CD4-positive, alpha-beta T cell treated with Interleukin-15 for 4 hours (primary cell): ENCODE measurements around the gene BPTF.
"Not testable (repeated sequence)": the region's sequence is repeated elsewhere in the genome, so short reads cannot be mapped to it uniquely, and the experiment has no call there.

Source experiments
- DNase-seq: peaks from one replicate; pipeline ENCODE4 v3.0.0-alpha.2; 2020; ENCODE audit warnings: low spot score

BPTF gene

DNA sequence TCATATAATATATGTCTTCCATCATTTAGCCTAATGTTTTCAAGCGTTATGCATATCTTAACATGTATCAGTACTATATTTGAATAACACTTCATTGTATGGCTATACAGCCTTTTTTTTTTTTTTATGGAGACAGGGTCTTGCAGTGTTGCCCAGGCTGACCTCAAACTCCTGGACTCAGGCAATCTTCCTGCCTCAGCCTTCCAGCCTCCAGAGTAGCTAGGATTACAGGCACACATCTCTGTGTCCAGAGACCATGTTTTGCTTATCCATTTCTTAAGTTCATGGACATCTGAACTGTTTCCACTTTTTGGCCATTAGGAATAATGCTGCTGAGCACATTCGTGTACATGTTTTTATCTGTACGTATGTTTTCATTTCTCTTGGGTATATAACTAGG lies 7.8 kb downstream of the BPTF start:
- no peak for DNase-seq

DNA sequence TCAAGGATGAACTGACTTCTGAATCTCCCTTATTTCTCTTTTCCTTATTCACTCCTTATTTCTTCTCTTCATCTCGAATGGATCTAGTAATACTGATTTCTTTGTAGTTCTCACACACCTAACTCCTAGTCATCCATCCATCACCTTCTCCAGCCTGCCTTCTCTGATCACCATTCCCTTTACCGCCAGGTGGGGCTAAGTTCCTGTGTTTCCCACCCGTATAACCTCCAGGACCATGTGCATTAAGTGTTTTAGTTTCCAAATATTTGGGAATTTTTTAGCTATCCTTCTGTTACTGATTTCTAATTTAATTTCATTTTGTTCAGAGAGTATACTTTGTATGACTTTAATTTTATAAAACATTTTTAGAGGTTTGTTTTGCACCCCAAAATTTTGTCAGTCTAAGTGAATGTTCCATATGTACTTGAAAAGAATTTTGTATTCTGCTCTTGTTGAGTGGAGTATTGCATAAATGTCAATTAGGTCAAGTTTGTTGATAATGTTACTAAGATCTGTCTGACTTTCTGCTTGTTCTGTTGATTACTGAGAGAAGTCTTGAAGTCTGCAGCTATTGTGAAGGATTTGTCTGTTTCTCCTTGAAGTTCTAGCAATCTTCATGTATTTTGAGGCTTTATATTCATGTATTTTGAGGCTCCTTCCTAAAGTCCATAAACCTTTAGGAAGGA lies 8.8 kb downstream of the BPTF start:
- DNase-seq, result no peak

DNA sequence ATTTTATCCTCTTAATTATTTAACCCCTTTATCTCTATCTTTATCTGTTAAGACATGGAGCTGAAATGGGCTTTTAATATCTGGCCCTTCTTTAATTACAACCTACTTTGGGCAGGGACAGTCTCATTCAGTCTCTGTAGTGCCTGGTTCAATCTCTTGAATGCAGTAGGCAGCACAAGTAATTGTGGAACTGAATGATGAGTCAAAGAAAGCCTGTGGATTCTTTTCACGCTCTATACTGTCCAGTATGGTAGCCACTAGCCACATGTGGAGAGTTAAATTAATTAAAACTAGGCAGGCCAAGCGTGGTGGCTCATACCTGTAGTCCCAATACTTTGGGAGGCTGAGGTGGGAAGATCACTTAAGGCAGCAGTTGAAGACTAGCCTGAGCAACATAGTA lies 9.3 kb downstream of the BPTF start:
- no peak for DNase-seq

DNA sequence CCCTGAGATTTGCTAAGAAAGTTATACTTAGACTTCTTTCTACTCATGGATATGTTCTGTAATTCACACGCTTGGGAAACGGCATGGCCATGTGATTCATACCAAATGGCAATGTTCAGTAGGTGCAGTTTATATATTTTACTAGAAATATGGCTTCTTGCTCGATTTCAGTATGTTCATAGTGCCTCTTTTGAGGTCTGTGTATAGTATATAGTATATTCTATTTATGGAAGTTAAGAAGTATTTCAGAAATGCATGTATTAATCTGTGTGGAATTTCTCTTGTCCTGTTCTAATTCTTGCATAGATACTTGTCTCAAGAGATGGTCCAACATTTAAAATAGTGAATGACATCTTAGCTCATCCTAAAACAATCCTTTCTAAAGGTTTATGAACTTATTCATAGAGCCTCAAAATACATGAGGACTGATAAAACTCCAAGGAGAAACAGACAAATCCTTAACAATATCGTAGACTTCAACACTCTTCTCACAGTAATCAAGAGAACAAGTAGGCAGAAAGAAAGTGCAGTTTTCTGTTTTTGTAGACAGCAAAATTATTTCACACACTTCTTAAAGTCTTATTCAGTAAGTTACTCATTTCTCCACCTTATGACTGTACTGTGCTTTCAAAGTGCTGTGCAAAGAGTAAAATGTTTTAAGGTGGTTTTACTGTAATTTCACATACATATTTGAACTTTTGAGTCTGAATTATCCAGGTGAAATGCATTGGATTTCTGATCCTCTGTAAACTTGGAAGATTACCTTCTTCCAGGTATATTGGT lies 11.1 kb downstream of the BPTF start:
- no peak for DNase-seq

GRCh38 chr17:67837965-67838364 lies 12.7 kb downstream of the BPTF start:
- DNase-seq, result no peak

- DNase-seq, result no peak
Measured at GRCh38 chr17:67838538-67838937, 13.2 kb downstream of the BPTF start.

- DNase-seq, result no peak
Measured at GRCh38 chr17:67841992-67842391, 16.7 kb downstream of the BPTF start.

DNA sequence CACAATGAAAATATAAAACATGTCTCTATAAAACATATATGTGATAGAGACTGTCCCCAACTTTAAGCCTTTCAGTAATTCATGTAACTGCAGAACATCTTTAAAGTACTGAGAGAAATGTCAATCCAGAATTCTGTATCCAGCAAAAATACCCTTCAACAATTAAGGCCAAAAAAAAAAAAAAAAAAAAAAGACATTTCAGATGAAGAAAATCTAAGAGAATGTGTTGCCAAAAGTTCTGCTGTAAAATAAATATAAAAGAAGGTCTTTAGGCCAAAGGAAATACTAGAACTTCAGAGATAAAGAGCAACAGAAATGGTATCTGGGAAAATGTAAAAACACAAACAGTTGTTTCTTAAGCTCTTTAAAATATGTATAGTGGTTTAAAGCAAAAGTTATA lies 17.3 kb downstream of the BPTF start:
- DNase-seq, result no peak

DNA sequence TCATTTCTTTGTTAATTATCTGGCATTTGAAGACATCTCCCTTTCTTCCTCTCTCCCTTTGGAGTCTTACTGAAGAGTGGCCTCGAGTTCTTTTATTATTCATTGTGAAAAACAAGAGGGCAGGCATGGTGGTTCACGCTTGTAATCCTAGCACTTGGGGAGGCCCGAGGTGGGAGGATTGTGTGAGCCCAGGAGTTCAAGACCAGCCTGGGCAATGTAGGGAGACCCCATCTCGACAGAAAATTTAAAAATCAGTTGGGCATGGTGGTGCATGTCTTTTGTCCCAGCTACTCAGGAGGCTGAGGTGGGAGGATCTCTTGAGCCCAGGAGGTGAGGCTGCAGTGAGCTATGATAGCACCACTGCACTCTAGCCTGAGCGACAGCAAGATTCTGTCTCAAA lies 20.1 kb downstream of the BPTF start:
- no peak for DNase-seq

- not testable (repeated sequence) for DNase-seq
Measured at GRCh38 chr17:67848189-67848588, 22.9 kb downstream of the BPTF start.

GRCh38 chr17:67848846-67849245 lies 23.5 kb downstream of the BPTF start:
- DNase-seq, result not testable (repeated sequence)

DNA sequence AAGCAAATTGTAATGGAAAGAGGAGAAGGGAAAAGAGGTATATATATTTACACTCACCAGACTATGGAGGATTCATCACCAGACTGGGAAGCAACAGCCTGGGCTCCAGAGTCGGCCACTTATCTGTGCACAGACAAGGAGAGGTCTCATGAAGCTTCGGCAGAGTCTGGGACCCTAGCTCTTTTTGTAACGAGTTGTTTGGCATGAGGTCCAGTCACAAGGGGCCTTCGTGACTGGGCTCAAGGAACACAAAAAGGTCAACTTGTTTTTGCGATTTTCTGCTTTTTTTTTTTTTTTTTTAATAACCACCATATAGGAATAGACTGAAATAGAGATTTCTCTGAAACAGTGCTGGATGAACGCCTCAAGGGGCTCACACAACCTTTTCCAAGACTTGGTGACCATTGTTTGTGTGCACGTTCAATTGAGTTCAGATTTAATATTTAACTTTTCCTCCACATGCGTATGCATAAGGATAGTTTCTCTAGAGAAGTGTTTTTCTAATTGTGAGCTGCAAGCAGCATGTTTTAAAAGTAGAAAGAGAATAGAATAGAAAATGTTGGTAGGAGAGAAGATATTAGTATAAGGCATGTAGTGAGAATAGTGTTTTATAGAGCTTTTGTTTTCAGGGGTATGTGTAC lies 25.8 kb downstream of the BPTF start:
- DNase-seq, result no peak

DNA sequence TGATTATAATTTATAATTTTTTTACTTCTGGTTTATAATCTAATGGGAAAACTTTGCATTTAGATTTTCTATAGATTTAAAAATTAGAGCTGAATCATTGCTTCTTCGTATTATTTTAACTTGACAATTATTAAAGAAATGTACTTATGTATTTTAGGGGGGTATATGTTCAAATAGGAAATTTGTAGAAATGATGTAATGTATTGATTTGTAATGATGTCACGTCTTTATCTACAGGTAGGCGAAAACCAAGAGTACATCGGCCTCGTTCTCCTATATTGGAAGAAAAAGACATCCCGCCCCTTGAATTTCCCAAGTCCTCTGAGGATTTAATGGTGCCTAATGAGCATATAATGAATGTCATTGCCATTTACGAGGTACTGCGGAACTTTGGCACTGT lies 28.4 kb downstream of the BPTF start:
- no peak for DNase-seq

DNA sequence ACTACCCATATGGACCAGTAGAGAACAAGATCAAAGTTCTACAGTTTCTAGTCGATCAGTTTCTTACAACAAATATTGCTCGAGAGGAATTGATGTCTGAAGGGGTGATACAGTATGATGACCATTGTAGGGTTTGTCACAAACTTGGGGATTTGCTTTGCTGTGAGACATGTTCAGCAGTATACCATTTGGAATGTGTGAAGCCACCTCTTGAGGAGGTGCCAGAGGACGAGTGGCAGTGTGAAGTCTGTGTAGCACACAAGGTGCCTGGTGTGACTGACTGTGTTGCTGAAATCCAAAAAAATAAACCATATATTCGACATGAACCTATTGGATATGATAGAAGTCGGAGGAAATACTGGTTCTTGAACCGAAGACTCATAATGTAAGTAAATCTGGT lies 29.1 kb downstream of the BPTF start:
- DNase-seq, result no peak

DNA sequence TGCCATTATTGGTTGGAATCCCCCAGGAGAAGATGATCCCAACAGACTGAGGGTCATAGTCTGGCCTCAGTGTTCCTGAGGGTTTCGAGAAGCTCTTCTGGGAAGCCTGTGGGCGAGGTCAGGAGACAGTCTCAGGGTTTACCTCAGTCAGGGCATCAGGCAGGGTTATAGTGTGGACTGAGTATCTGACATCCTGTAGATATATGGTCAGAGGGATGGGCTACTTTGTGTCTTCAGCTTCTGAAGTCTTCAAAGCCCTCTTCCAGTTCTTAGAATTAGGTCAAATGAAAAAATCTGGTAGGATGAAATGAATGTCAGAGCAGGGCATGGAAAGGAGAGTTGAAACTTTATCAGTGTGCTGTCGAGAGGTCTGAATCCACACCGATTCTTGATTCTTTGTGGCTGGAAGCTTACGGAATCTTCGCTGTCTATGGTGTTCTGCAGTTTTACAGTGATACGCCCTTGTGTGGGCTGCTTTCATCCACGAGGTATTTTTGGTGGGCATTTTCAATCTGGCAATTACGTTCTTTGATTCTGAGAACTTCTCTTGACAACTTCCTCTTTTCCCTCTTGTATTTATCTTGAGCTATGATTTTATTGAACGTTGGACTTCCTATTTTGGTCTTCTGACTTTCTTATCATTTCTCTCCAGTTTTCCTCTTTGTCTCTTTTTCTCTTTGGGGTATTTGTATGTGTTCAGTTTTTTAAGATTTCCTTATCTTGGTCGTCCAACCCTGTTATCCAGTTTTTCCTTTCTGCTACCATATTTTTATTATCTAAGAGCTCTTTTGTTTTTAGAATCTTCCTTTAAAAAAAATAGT lies 30.4 kb downstream of the BPTF start:
- no peak for DNase-seq

GRCh38 chr17:67856402-67856801 lies 31.1 kb downstream of the BPTF start:
- not testable (repeated sequence) for DNase-seq

DNA sequence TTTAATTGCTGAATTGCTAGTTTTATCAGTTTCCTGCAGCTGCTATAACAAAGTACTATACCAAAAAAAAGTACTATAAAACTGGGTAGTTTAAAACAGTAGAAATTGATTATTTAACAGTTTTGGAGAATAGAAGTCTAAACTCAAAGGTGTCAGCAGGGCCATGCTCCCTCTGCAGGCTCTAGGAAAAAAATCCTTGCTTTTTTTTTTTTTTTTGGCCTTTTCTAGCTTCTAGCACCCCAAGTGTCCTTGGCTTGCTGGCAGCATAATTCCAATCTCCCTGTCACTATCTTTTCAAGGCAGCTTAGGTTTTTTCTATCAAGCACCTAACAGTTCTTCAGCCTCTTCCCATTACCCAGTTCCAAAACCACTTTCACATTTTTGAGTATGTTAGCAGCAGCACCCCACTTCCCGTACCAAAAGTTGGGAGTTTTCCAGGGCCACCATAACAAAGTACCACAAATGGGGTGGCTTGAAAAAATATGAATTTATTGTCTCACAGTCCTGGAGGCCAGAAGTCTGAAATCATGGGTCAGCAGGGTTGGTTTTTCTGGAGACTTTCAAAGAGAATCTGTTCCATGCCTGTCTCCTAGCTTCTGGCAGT lies 37.4 kb downstream of the BPTF start:
- DNase-seq, result no peak

- DNase-seq, result no peak
Measured at GRCh38 chr17:67863624-67864247, 38.4 kb downstream of the BPTF start.

DNA sequence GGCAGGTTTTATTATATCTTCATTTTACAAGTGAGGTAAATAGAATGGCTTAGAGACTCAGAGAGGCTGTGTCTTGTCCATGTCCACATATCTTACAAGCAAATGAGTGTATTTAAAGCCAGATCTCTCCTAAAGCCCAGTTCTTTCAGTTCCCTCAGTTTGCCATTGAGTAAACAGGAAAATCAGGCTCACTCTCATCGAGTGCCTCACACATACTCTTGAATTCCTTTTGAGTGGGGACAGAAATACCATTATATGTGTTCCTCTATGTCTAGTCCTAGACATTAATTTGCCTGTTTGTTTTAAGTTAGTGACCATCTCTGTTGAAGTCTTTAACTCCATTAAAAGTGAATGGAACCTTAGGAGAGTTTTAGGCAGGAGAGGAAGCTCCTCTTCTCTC lies 40.1 kb downstream of the BPTF start:
- DNase-seq, result no peak

DNA sequence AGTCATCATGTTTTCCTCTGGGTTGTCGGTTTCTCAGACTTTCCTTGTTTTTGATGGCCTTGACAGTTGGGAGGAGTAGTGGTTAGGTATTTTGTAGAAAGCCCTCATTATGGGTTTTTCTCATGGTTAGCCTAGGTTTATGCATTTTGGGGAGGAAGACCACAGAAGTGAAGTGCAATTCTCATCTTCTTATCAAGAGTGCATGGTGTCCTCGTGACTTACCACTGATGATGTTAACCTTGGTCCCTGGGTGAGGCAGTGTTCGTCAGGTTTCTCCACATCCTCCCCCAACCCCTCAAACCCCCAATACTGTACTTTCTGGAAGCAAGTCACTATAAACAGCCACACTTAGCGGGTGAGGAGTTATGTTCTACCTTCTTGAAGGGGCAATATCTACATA lies 42.3 kb downstream of the BPTF start:
- DNase-seq, result no peak

DNA sequence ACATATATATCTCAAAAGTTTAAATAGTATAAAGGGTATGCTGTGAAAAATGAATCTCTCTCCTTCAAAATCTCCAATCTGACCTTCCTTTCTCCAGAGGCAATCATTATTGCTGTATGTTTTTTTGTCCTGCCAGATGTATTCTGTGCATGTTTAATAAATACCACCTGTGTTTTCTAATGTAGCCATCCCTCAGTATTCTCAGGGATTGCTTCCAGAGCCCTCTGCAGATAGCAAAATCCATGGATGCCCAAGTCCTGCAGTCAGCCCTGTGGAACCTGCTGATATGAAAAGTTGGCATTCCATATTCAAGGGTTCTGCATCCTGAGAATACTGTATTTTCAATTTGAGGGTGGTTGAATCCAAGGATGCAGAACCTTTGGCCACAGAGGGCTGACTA lies 42.9 kb downstream of the BPTF start:
- DNase-seq, result no peak

GRCh38 chr17:67879662-67880061 lies 54.4 kb downstream of the BPTF start:
- DNase-seq, result no peak
